Sigmoid colon (tissue), 7 donors: Measurements from ENCODE around the gene APOBEC4. TPM values are rescaled to one million over a fixed set of nuclear protein-coding genes. Genes with fewer than 3 reads are reported as not detected.

Source experiments
- DNase-seq: peaks from one replicate; pipeline ENCODE4 v3.0.0-alpha.2; 2019
- H3K27ac ChIP-seq, 4 donors: fragments of 200-600 bp; sonication (generic); one replicate each; pipeline ENCODE4 v1.5.1; 2016 to 2019; ENCODE audit warnings: mild to moderate bottlenecking in 1 of 4
- H3K27me3 ChIP-seq, 3 donors: fragments of 200-600 bp; sonication (generic); one replicate each; pipeline ENCODE4 v1.5.1; 2019; ENCODE audit warnings: mild to moderate bottlenecking in 1 of 3
- H3K36me3 ChIP-seq, 4 donors: fragments of 200-600 bp; sonication (generic); one replicate each; pipeline ENCODE4 v1.5.1; 2016 to 2019
- H3K4me1 ChIP-seq, 4 donors: fragments of 200-600 bp; sonication (generic); one replicate each; pipeline ENCODE4 v1.5.1; 2017 to 2019
- H3K4me3 ChIP-seq, 4 donors: fragments of 200-600 bp; sonication (generic); one replicate each; pipeline ENCODE4 v1.5.1; 2017 to 2019; ENCODE audit warnings: mild to moderate bottlenecking in 2 of 4, moderate library complexity in 1 of 4
- H3K9me3 ChIP-seq, 4 donors: fragments of 200-600 bp in 3 of 4; sonication (generic) in 3 of 4; one replicate each; pipeline versions ENCODE4 v1.5.1 to v1.6.1; 2013 to 2019
- EP300 ChIP-seq, 4 donors: sonication (generic); formaldehyde crosslinking; IDR thresholded peaks; one replicate each; pipeline ENCODE4 v1.6.1; 2017; ENCODE audit warnings: antibody characterized with exemption in 4 of 4
- POLR2A ChIP-seq, 2 donors: fragments of 450-650 bp; IDR thresholded peaks; one replicate each; pipeline ENCODE4 v1.6.1; 2016; ENCODE audit warnings: antibody characterized with exemption in 2 of 2, mild to moderate bottlenecking in 2 of 2, moderate library complexity in 2 of 2
- POLR2AphosphoS5 ChIP-seq, 4 donors: sonication (generic); formaldehyde crosslinking; IDR thresholded peaks; one replicate each; pipeline ENCODE4 v1.6.1; 2017; ENCODE audit warnings: antibody characterized with exemption in 4 of 4
- WGBS, 2 donors: extraction: QIAGEN DNeasy Blood & Tissue Kit; methylation state at CpG; one replicate each; pipeline ENCODE4 v1.1.7; 2013; 5-methylcytosine and 5-hydroxymethylcytosine counted together
- intact Hi-C: fragments of 100-400 bp; cut with DNase I; formaldehyde crosslinking; loops from one replicate; pipeline ENCODE4 v1.15.1; 2023
- polyA plus RNA-seq, 3 donors: library from polyadenylated mRNA; stranded (reverse); fragments of 200-250 nt; gene quantifications; one replicate each; pipeline ENCODE4 v1.2.3, GENCODE V29; 2013
- total RNA-seq, 4 donors: library from RNA; depleted of rRNA; stranded (reverse); fragments of >200 nt; gene quantifications; one replicate each; pipeline ENCODE4 v1.1.0, GENCODE V29; 2016
- TF ChIP-seq, protein P1 (sequence below), 4 experiments: fragments of 450-650 bp in 3 of 4; fragments of 200-600 bp in 1 of 4; IDR thresholded peaks; one replicate each; pipeline ENCODE4 v1.5.1; 2016 to 2019; ENCODE audit warnings: antibody characterized with exemption in 4 of 4, mild to moderate bottlenecking in 3 of 4, moderate library complexity in 2 of 4
- donor health status: healthy with polysubstance abuse.
- donor health status: Bipolar disorder and iron deficiency.
- donor health status: healthy.

Gene APOBEC4
- total and polyA plus RNA-seq, 7 donors, result 0.10 TPM; not detected in 6

DNA sequence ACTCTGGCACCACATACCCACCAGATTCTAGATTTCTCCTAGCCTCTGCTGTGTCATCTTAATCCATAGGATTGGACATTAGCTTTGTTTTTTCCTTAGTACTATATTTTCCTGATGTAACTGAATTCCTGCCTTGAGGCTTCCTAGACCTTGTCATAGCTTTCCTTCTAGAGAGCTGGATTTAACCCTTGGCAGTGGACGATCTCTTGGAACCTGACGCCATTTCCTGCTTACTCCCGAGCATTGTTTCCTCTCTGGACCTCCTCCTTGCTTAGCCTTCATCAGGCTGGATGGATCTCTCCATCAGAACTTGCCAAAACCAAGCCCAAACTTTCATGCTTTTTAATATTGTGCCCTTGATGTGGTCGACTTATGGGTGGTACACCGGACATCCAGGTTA is 1.5 kb downstream of the APOBEC4 start:
- peaks cover 0 to 26% (median 12%) of the 10 kb centered on the region in 4 donors for H3K4me1 ChIP-seq
- no peaks in the 10 kb centered on the region for H3K36me3 ChIP-seq
- no peaks in the 10 kb centered on the region for H3K9me3 ChIP-seq
- DNase-seq, result no peak
- TF ChIP-seq POLR2A (IDR thresholded peaks at IDR 0.05), result no peak
- no peak for TF ChIP-seq POLR2AphosphoS5 (IDR thresholded peaks at IDR 0.05)
- TF ChIP-seq, protein P1, sequence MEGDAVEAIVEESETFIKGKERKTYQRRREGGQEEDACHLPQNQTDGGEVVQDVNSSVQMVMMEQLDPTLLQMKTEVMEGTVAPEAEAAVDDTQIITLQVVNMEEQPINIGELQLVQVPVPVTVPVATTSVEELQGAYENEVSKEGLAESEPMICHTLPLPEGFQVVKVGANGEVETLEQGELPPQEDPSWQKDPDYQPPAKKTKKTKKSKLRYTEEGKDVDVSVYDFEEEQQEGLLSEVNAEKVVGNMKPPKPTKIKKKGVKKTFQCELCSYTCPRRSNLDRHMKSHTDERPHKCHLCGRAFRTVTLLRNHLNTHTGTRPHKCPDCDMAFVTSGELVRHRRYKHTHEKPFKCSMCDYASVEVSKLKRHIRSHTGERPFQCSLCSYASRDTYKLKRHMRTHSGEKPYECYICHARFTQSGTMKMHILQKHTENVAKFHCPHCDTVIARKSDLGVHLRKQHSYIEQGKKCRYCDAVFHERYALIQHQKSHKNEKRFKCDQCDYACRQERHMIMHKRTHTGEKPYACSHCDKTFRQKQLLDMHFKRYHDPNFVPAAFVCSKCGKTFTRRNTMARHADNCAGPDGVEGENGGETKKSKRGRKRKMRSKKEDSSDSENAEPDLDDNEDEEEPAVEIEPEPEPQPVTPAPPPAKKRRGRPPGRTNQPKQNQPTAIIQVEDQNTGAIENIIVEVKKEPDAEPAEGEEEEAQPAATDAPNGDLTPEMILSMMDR (IDR thresholded peaks at IDR 0.05), result no peak
- no peak for TF ChIP-seq EP300 (IDR thresholded peaks at IDR 0.05)
- 88 to 89% methylated on average over 5 of the region's 5 CpGs for WGBS, 2 donors
- intact Hi-C loops, result loop anchor here (10.0 kb wide), 1 partner anchor 1043 kb away; no protein-coding TSS in a partner anchor
- H3K27ac ChIP-seq, result no peak overlapping the region
- H3K4me3 ChIP-seq, result no peak overlapping the region
- no peaks in the 10 kb centered on the region for H3K27me3 ChIP-seq

DNA sequence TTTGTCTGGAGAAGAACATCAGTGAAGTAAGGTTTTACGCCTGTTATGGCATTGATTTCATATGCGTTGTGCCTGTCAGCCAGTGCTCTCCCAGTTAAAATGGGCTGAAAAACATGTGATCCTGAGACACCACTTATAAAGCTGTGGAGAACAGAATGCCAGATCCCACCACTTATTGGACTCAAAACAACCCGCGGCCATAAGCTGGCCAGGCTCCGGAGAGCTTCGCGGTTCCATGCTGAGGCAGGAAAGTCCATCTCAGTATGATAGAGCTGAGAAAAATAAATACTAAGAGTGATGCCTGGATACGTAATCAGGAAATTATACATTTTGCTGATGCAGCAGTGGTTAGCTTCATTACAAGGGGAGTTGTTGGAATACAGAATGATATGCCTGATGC is 5.1 kb downstream of the APOBEC4 start:
- Histone ChIP-seq H3K4me3 (no peak overlapping the region), H3K9me3 (no peaks in the 10 kb centered on the region), H3K36me3 (no peaks in the 10 kb centered on the region), H3K27ac (no peak overlapping the region), H3K4me1 (peaks cover 0 to under 1% (median 0%) of the 10 kb centered on the region in 4 donors), H3K27me3 (no peaks in the 10 kb centered on the region)
- WGBS, 2 donors, result 96% methylated on average over 8 of the region's 8 CpGs
- TF ChIP-seq POLR2AphosphoS5 (IDR thresholded peaks at IDR 0.05) (no peak), POLR2A (IDR thresholded peaks at IDR 0.05) (no peak), EP300 (IDR thresholded peaks at IDR 0.05) (no peak)
- TF ChIP-seq, protein P1 (IDR thresholded peaks at IDR 0.05), result no peak
- no peak for DNase-seq
- intact Hi-C loops, result loop anchor here (10.0 kb wide), 1 partner anchor 387 kb away; the partner anchor contains the start of gene COLGALT2

DNA sequence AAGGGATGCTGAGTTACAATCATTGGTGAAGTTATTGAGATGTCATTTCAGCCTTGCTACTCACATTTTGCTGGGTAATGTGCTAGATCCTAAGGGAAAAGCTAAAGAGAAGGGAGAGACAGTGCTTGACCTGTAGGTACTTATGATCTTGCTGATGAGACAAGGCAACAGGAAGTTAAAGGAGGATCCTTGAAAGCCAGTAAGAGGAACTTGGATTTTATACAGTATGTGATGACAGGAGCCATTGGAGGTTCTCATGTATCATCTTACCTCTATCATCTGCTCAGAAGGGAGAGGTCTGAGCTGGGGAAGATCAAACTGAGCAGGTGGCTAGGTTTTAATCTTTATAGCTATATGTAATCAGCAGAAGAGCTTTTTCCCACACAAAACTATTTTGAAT is 6.3 kb downstream of the APOBEC4 start:
- Histone ChIP-seq H3K4me1 (no peaks in the 10 kb centered on the region), H3K36me3 (no peaks in the 10 kb centered on the region), H3K4me3 (no peak overlapping the region), H3K27me3 (no peaks in the 10 kb centered on the region), H3K9me3 (no peaks in the 10 kb centered on the region), H3K27ac (no peak overlapping the region)
- DNase-seq, result no peak
- intact Hi-C loops, result loop anchor here (10.0 kb wide), 1 partner anchor 388 kb away; the partner anchor contains the start of gene COLGALT2
- TF ChIP-seq, protein P1 (IDR thresholded peaks at IDR 0.05), result no peak
- TF ChIP-seq POLR2AphosphoS5 (IDR thresholded peaks at IDR 0.05) (no peak), POLR2A (IDR thresholded peaks at IDR 0.05) (no peak), EP300 (IDR thresholded peaks at IDR 0.05) (no peak)

DNA sequence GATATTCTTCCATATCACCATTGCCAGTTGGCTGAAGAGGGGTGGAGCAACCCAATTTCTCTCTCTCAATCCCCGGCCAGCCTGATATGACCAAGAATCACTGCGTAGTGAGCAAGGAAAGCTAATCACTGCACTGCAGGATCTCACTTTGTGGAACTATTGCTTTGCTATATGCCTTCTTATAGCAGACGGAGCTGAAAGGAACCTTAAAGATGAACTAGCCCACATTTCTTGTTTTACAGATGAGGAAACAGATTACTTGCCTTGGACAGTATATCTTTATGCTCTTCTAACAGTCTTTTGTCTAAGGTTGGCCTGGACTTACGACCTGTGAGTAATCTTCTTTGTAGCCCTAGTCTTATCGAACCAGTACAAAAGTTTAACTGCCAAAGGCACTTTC is 7.6 kb downstream of the APOBEC4 start:
- no peak overlapping the region for H3K4me3 ChIP-seq
- TF ChIP-seq, protein P1 (IDR thresholded peaks at IDR 0.05), result no peak
- TF ChIP-seq EP300 (IDR thresholded peaks at IDR 0.05) (no peak), POLR2A (IDR thresholded peaks at IDR 0.05) (no peak), POLR2AphosphoS5 (IDR thresholded peaks at IDR 0.05) (no peak)
- H3K27ac ChIP-seq, result no peak overlapping the region
- intact Hi-C loops, result loop anchor here (10.0 kb wide), 1 partner anchor 389 kb away; the partner anchor contains the start of gene COLGALT2
- no peaks in the 10 kb centered on the region for H3K9me3 ChIP-seq
- WGBS, 2 donors, result 66 to 81% methylated on average over 5 of the region's 5 CpGs
- DNase-seq, result no peak
- H3K27me3 ChIP-seq, result no peaks in the 10 kb centered on the region
- H3K36me3 ChIP-seq, result no peaks in the 10 kb centered on the region
- H3K4me1 ChIP-seq, result no peaks in the 10 kb centered on the region

DNA sequence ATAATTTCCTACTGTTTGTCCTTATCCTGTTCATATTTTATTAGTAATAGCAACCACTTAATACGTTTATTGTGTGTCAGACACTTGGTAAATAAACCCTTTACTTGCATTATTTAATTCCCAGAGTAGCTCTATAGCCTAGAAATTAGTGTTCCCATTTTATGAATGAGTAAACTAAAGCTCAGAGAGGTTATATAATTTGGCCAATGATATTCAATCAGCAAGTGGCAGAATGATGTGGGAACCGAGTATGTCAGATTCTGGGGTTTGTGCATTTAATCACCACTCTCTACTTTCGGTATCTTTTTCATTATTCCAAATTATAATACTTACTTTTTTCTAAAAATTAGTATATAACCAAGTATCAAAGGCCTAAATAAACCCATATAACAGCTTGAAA is 10.9 kb downstream of the APOBEC4 start:
- Histone ChIP-seq H3K27ac (no peak overlapping the region), H3K9me3 (no peaks in the 10 kb centered on the region), H3K36me3 (no peaks in the 10 kb centered on the region), H3K4me3 (no peak overlapping the region), H3K4me1 (no peaks in the 10 kb centered on the region), H3K27me3 (no peaks in the 10 kb centered on the region)
- DNase-seq, result no peak
- 82 to 84% methylated on average over 3 of the region's 3 CpGs for WGBS, 2 donors
- intact Hi-C loops, result loop anchor here (10.0 kb wide), 1 partner anchor 393 kb away; the partner anchor contains the start of gene COLGALT2
- TF ChIP-seq POLR2AphosphoS5 (IDR thresholded peaks at IDR 0.05) (no peak), EP300 (IDR thresholded peaks at IDR 0.05) (no peak), POLR2A (IDR thresholded peaks at IDR 0.05) (no peak)
- TF ChIP-seq, protein P1 (IDR thresholded peaks at IDR 0.05), result no peak
